Ecto neural progenitor cell (in vitro differentiated cells): Measurements from ENCODE around the gene TTLL11.

Source experiments
- DNase-seq: peaks from one replicate; pipeline ENCODE4 v3.0.0-alpha.2; 2018; ENCODE audit warnings: low spot score

TTLL11 gene

GRCh38 chr9:122092611-122093506, at the start of gene TTLL11:
TTLL11 (minus strand) TSS chr9:122093308; CDS start chr9:122093148, 160 bp downstream.
- DNase-seq = peak; percentile 97

GRCh38 chr9:122141671-122142070, 48.6 kb upstream of the TTLL11 start:
- DNase-seq = no peak

- no peak for DNase-seq
Measured at GRCh38 chr9:122140368-122141193, 47.5 kb upstream of the TTLL11 start.

- DNase-seq = no peak
Measured at GRCh38 chr9:122138560-122139268, 45.6 kb upstream of the TTLL11 start.

- DNase-seq = no peak
Measured at GRCh38 chr9:122135529-122135859, 42.4 kb upstream of the TTLL11 start.

GRCh38 chr9:122134822-122135528, 41.9 kb upstream of the TTLL11 start:
- DNase-seq = no peak

GRCh38 chr9:122133984-122134535, 41.0 kb upstream of the TTLL11 start:
- no peak for DNase-seq

GRCh38 chr9:122133263-122133983, 40.3 kb upstream of the TTLL11 start:
- DNase-seq = no peak

GRCh38 chr9:122132539-122132938, 39.4 kb upstream of the TTLL11 start:
- DNase-seq = no peak

- no peak for DNase-seq
Measured at GRCh38 chr9:122131401-122132001, 38.4 kb upstream of the TTLL11 start.

- no peak for DNase-seq
Measured at GRCh38 chr9:122130837-122131236, 37.7 kb upstream of the TTLL11 start.

GRCh38 chr9:122129969-122130368, 36.9 kb upstream of the TTLL11 start:
- no peak for DNase-seq

- DNase-seq = no peak
Measured at GRCh38 chr9:122128969-122129343, 35.8 kb upstream of the TTLL11 start.

GRCh38 chr9:122128007-122128968, 35.2 kb upstream of the TTLL11 start:
- no peak for DNase-seq

GRCh38 chr9:122127396-122127798, 34.3 kb upstream of the TTLL11 start:
- DNase-seq = no peak

- DNase-seq = no peak
Measured at GRCh38 chr9:122126331-122127261, 33.5 kb upstream of the TTLL11 start.

- DNase-seq = no peak
Measured at GRCh38 chr9:122125509-122126330, 32.6 kb upstream of the TTLL11 start.
